NCI-H82 treated with DMSO at 0.1 percent for 48 hours (cell line): ENCODE measurements around the gene CYP2B6.
A peak's percentile ranks its signal among the peaks of the same experiment; 100 is the strongest.
"Not testable (repeated sequence)": the region's sequence is repeated elsewhere in the genome, so short reads cannot be mapped to it uniquely, and the experiment has no call there.

Experiments used
- DNase-seq: peaks from one replicate; lab custom pipeline; 2025; ENCODE audit not compliant: unreplicated experiment; lab: John Stamatoyannopoulos, UW

The CYP2B6 gene

DNA sequence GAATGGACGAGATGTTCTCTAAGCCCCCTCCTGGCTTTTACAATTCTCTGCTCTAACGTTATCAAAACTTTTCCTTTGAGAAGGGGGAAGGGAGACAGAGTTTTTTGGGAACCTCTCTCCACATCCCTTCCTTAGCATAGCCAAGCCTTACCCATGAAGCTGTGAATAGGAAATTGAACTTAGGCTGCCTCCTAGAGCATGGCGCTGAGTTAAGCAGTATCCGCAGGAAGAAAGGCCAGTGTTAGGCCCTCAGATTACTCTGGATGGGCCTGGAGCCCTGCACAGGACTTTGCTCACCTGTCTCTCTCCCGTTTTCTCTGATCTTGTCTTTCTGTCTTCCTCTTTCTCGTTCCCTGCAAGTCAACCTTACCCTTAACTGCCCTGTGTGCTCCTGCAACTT, 39.6 kb downstream of the CYP2B6 start:
- no peak for DNase-seq

GRCh38 chr19:41031916-41032315, 40.8 kb downstream of the CYP2B6 start:
- DNase-seq, result no peak

GRCh38 chr19:41033324-41033723, 42.2 kb downstream of the CYP2B6 start:
- DNase-seq, result not testable (repeated sequence)

GRCh38 chr19:41039806-41040205, 48.7 kb downstream of the CYP2B6 start:
- no peak for DNase-seq

GRCh38 chr19:41045095-41045494, 54.0 kb downstream of the CYP2B6 start:
- DNase-seq, result not testable (repeated sequence)

DNA sequence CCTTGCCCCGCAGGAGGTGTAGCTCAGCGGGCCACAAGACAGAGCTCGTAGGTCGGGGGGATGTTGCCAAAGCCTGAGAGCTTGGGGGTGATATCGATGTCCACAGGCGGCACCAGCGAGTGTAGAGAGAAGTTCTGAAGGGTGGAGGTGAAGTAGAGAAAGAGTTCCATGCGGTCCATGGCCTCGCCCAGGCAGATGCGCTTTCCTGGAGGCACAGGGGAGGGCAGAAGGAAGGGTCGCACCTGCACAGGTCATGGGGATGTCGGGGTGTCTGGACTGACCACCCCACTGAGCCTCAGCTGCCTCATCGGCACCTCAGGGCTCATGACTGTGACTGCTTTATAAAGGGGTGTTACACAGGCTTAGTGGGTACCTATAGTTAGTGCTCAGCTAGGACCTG, 59.3 kb downstream of the CYP2B6 start:
- no peak for DNase-seq

GRCh38 chr19:41052162-41052561, 61.1 kb downstream of the CYP2B6 start:
- DNase-seq, result not testable (repeated sequence)

DNA sequence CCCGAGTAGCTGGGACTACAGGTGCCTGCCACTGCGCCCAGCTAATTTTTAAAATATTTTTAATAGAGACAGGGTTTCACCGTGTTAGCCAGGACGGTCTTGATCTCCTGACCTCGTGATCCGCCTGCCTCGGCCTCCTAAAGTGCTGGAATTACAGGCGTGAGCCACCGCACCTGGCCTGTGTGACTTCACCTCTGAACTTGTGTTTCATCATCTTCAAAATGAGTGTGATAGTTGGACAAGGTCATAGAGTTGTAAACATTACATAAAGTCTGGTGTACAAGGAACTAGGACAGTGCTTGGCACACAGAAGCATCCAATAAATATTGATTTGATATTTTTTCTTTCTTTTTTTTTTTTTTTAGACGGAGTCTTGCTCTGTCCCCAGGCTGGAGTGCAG, 62.2 kb downstream of the CYP2B6 start:
- DNase-seq, result not testable (repeated sequence)

GRCh38 chr19:41064974-41065569, 74.0 kb downstream of the CYP2B6 start:
- DNase-seq, result peak; percentile 0
